Common myeloid progenitor, CD34-positive (primary cell): ENCODE measurements around the gene GARIN3.
"Not testable (repeated sequence)": the region's sequence is repeated elsewhere in the genome, so short reads cannot be mapped to it uniquely, and the experiment has no call there.

Source experiments
- CTCF ChIA-PET: fragments of 350-600 bp; sonication (Branson Sonifier 250); formaldehyde crosslinking; loops from one replicate; lab custom pipeline; 2021; ENCODE audit warnings: antibody characterized with exemption; lab: Charles Lee
- POLR2A ChIA-PET: fragments of 350-600 bp; sonication (Branson Sonifier 250); formaldehyde crosslinking; loops from one replicate; lab custom pipeline; 2021; ENCODE audit warnings: antibody characterized with exemption; lab: Charles Lee
- DNase-seq, 3 donors: peaks; one replicate each; pipeline versions ENCODE4 v3.0.0 to v3.0.0-alpha.2; 2013
- H3K27ac ChIP-seq, 2 experiments: 1 replicate in 1 of 2; 2 replicates in 1 of 2; pipeline ENCODE4 v1.7.0; 2013; ENCODE audit warnings: inconsistent platforms in 2 of 2, low read length in 2 of 2, mild to moderate bottlenecking in 2 of 2, low read depth in 1 of 2, moderate library complexity in 1 of 2; ENCODE audit not compliant: severe bottlenecking in 2 of 2, insufficient read depth in 1 of 2, poor library complexity in 1 of 2
- H3K27me3 ChIP-seq, 5 experiments: replicated peaks in 2 of 5; 1 replicate in 3 of 5; 2 replicates in 2 of 5; pipeline versions ENCODE4 v1.6.1 to v1.7.0; 2013; ENCODE audit warnings: low read length in 4 of 5, mild to moderate bottlenecking in 2 of 5, moderate library complexity in 2 of 5, inconsistent platforms in 1 of 5; ENCODE audit not compliant: insufficient read depth in 5 of 5, control insufficient read depth in 4 of 5
- H3K36me3 ChIP-seq, 4 experiments: 1 replicate in 2 of 4; 2 replicates in 2 of 4; pipeline versions ENCODE4 v1.6.1 to v1.7.0; 2013; ENCODE audit warnings: low read length in 3 of 4, control low read depth in 1 of 4, mild to moderate bottlenecking in 1 of 4; ENCODE audit not compliant: control insufficient read depth in 4 of 4, insufficient read depth in 4 of 4
- H3K4me1 ChIP-seq, 4 experiments: 1 replicate in 3 of 4; 2 replicates in 1 of 4; pipeline versions ENCODE4 v1.6.1 to v1.7.1; 2013; ENCODE audit warnings: low read length in 3 of 4, mild to moderate bottlenecking in 3 of 4, control low read depth in 1 of 4, inconsistent platforms in 1 of 4, moderate library complexity in 1 of 4; ENCODE audit not compliant: control insufficient read depth in 4 of 4, insufficient read depth in 4 of 4; ENCODE audit errors: control extremely low read depth in 1 of 4
- H3K4me3 ChIP-seq, 7 experiments: 1 replicate in 4 of 7; 2 replicates in 3 of 7; pipeline versions ENCODE4 v1.5.1 to v1.7.0; 2013; ENCODE audit warnings: mild to moderate bottlenecking in 7 of 7, low read length in 6 of 7, moderate library complexity in 6 of 7, inconsistent platforms in 2 of 7, low read depth in 2 of 7, control low read depth in 1 of 7; ENCODE audit not compliant: insufficient read depth in 4 of 7, control insufficient read depth in 1 of 7; ENCODE audit errors: extremely low read depth in 1 of 7
- H3K9me3 ChIP-seq, 5 experiments: 1 replicate in 4 of 5; 2 replicates in 1 of 5; pipeline versions ENCODE4 v1.6.1 to v1.7.1; 2013; ENCODE audit warnings: low read length in 4 of 5, mild to moderate bottlenecking in 2 of 5, inconsistent platforms in 1 of 5, low read depth in 1 of 5, moderate library complexity in 1 of 5; ENCODE audit not compliant: control insufficient read depth in 4 of 5, insufficient read depth in 2 of 5; ENCODE audit errors: control extremely low read depth in 1 of 5
- WGBS: methylation state at CpG from one replicate; pipeline ENCODE4 v1.1.5; 2013; ENCODE audit not compliant: insufficient coverage; 5-methylcytosine and 5-hydroxymethylcytosine counted together

Gene GARIN3

GRCh38 chr5:157210652-157211051, 44.6 kb upstream of the GARIN3 start:
- H3K4me1 ChIP-seq, H3K27me3 ChIP-seq, CTCF ChIA-PET, POLR2A ChIA-PET, DNase-seq, H3K27ac ChIP-seq, H3K36me3 ChIP-seq, H3K4me3 ChIP-seq, H3K9me3 ChIP-seq: not testable (repeated sequence)
- WGBS, result no CpG with 5 or more reads among the region's 1 CpG

- Histone ChIP-seq H3K4me3 (no peak overlapping the region), H3K4me1 (peaks cover 0 to 11% (median 2%) of the 10 kb centered on the region in 4 experiments), H3K27me3 (no peaks in the 10 kb centered on the region), H3K36me3 (no peaks in the 10 kb centered on the region), H3K27ac (no peak overlapping the region), H3K9me3 (peaks cover 0 to 4% (median 0%) of the 10 kb centered on the region in 5 experiments)
- WGBS, result 75% methylated on average over 4 of the region's 6 CpGs
- POLR2A ChIA-PET, result no interaction called here
- no peak for DNase-seq
- CTCF ChIA-PET, result interaction anchor here (0.6 to 2.2 kb wide), 3 partner anchors 15 to 48 kb away, joined by 4 to 6 read pairs (median 5); no protein-coding TSS in a partner anchor
These were observed 39.6 kb upstream of the GARIN3 start for GRCh38 chr5:157205708-157206107.

GRCh38 chr5:157204765-157205164, 38.7 kb upstream of the GARIN3 start:
- Histone ChIP-seq H3K36me3 (no peaks in the 10 kb centered on the region), H3K27ac (no peak overlapping the region), H3K9me3 (peaks cover 0 to 4% (median 0%) of the 10 kb centered on the region in 5 experiments), H3K4me3 (no peak overlapping the region), H3K4me1 (peaks cover 0 to 11% (median 2%) of the 10 kb centered on the region in 4 experiments), H3K27me3 (peaks cover 0 to 2% (median 0%) of the 10 kb centered on the region in 5 experiments)
- ChIA-PET POLR2A (interaction anchor here (0.7 kb wide), 1 partner anchor 62 kb away, joined by 6 read pairs; the partner anchor contains the start of gene MED7), CTCF (interaction anchor here (0.9 to 2.2 kb wide), 4 partner anchors 13 to 104 kb away, joined by 3 to 6 read pairs (median 4); no protein-coding TSS in a partner anchor)
- peak; percentile 54 to 86 (median 79) for DNase-seq
- no CpG with 5 or more reads among the region's 4 CpGs for WGBS

GRCh38 chr5:157203417-157203816, 37.4 kb upstream of the GARIN3 start:
- no peak for DNase-seq
- H3K36me3 ChIP-seq, result no peaks in the 10 kb centered on the region
- H3K27me3 ChIP-seq, result peaks cover 0 to 2% (median 0%) of the 10 kb centered on the region in 5 experiments
- 88% methylated on average over 1 of the region's 4 CpGs for WGBS
- CTCF ChIA-PET, result no interaction called here
- H3K4me3 ChIP-seq, result no peak overlapping the region
- no peak overlapping the region for H3K27ac ChIP-seq
- H3K4me1 ChIP-seq, result peaks cover 0 to 11% (median 2%) of the 10 kb centered on the region in 4 experiments
- H3K9me3 ChIP-seq, result peaks cover 0 to 4% (median 0%) of the 10 kb centered on the region in 5 experiments
- POLR2A ChIA-PET, result no interaction called here

- H3K27ac ChIP-seq, result no peak overlapping the region
- 100% methylated on average over 3 of the region's 4 CpGs for WGBS
- no peak for DNase-seq
- peaks cover 0 to 11% (median 2%) of the 10 kb centered on the region in 4 experiments for H3K4me1 ChIP-seq
- no peak overlapping the region for H3K4me3 ChIP-seq
- H3K9me3 ChIP-seq, result peaks cover 0 to 4% (median 0%) of the 10 kb centered on the region in 5 experiments
- peaks cover 0 to 2% (median 0%) of the 10 kb centered on the region in 5 experiments for H3K27me3 ChIP-seq
- CTCF ChIA-PET, result no interaction called here
- no peaks in the 10 kb centered on the region for H3K36me3 ChIP-seq
- POLR2A ChIA-PET, result no interaction called here
These were observed 35.8 kb upstream of the GARIN3 start for GRCh38 chr5:157201857-157202256.

- 61% methylated on average over 3 of the region's 5 CpGs for WGBS
- H3K4me1 ChIP-seq, result peaks cover 0 to 6% (median 2%) of the 10 kb centered on the region in 4 experiments
- H3K4me3 ChIP-seq, result no peak overlapping the region
- H3K9me3 ChIP-seq, result no peaks in the 10 kb centered on the region
- peaks cover 0 to 2% (median 0%) of the 10 kb centered on the region in 5 experiments for H3K27me3 ChIP-seq
- H3K27ac ChIP-seq, result no peak overlapping the region
- DNase-seq, result no peak
- H3K36me3 ChIP-seq, result no peaks in the 10 kb centered on the region
- ChIA-PET POLR2A (no interaction called here), CTCF (no interaction called here)
These were observed 32.4 kb upstream of the GARIN3 start for GRCh38 chr5:157198277-157198986.

- no peak overlapping the region for H3K27ac ChIP-seq
- no CpG with 5 or more reads among the region's 3 CpGs for WGBS
- H3K4me3 ChIP-seq, result no peak overlapping the region
- H3K36me3 ChIP-seq, result no peaks in the 10 kb centered on the region
- H3K4me1 ChIP-seq, result no peaks in the 10 kb centered on the region
- ChIA-PET POLR2A (no interaction called here), CTCF (no interaction called here)
- DNase-seq, result no peak
- peaks cover 0 to 2% (median 0%) of the 10 kb centered on the region in 5 experiments for H3K27me3 ChIP-seq
- H3K9me3 ChIP-seq, result no peaks in the 10 kb centered on the region
These were observed 31.0 kb upstream of the GARIN3 start for GRCh38 chr5:157197086-157197485.
